Neutrophil (primary cell): ENCODE measurements around the gene DBN1.

Experiments used
- H3K27ac ChIP-seq: fragments of 200-600 bp; sonication (generic); 2 replicates; pipeline ENCODE4 v1.5.1; 2016; ENCODE audit warnings: mild to moderate bottlenecking, moderate library complexity
- H3K27me3 ChIP-seq: fragments of 200-600 bp; sonication (generic); 2 replicates; pipeline ENCODE4 v1.6.0; 2016; ENCODE audit warnings: mild to moderate bottlenecking
- H3K36me3 ChIP-seq: fragments of 200-600 bp; sonication (generic); 2 replicates; pipeline ENCODE4 v1.5.1; 2017
- H3K4me1 ChIP-seq, 2 experiments: fragments of 200-600 bp in 1 of 2; sonication (generic) in 1 of 2; 1 replicate in 1 of 2; 2 replicates in 1 of 2; pipeline versions ENCODE4 v1.5.1 to v1.6.1; 2013 to 2016; ENCODE audit warnings: low read depth in 1 of 2, low read length in 1 of 2, mild to moderate bottlenecking in 1 of 2, moderate library complexity in 1 of 2; ENCODE audit not compliant: control insufficient read depth in 1 of 2, insufficient read depth in 1 of 2
- H3K4me3 ChIP-seq, 2 experiments: fragments of 200-600 bp in 1 of 2; sonication (generic) in 1 of 2; 1 replicate in 1 of 2; 2 replicates in 1 of 2; pipeline ENCODE4 v1.5.1; 2013 to 2016; ENCODE audit warnings: low read depth in 1 of 2, low read length in 1 of 2, mild to moderate bottlenecking in 1 of 2, moderate library complexity in 1 of 2
- H3K9me3 ChIP-seq: fragments of 200-600 bp; sonication (generic); 2 replicates; pipeline ENCODE4 v1.5.1; 2016
- TF ChIP-seq, protein P1 (sequence below): fragments of 200-600 bp; sonication (generic); IDR thresholded peaks from 2 replicates; pipeline ENCODE4 v1.5.1; 2016; ENCODE audit warnings: antibody characterized with exemption

Gene DBN1

DNA sequence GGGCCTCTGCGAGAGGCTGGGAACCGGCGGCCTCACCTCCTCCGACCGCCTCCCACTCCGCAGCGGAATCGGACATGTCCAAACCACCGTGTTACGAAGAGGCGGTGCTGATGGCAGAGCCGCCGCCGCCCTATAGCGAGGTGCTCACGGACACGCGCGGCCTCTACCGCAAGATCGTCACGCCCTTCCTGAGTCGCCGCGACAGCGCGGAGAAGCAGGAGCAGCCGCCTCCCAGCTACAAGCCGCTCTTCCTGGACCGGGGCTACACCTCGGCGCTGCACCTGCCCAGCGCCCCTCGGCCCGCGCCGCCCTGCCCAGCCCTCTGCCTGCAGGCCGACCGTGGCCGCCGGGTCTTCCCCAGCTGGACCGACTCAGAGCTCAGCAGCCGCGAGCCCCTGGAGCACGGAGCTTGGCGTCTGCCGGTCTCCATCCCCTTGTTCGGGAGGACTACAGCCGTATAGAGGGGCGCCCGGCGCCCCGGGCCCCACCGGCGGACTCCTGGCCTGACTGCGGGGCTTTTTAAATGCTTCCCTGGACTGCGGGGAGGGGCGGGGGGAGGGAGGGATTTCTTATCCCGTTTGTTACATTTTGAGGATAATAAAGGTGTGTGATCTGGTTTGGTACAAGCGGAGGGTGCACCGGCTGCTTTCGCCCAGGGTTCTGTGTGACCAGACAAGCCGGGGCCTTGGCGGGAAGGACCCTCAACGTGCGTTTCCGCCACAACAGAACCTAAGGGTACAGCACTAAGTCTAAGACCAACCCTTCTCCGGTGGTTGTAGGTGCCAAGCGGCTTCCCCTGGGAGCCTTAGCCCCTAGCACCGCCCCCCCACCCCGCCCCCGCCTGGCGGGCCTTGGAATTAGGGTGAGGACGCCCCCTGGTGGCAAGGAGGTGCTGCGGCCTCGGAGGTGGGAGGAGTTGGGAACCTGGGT is 17.5 kb downstream of the DBN1 start:
- peak overlapping the region; percentile 97 for H3K27ac ChIP-seq
- H3K9me3 ChIP-seq = no peaks in the 10 kb centered on the region

GRCh38 chr5:177455036-177455660 is 18.3 kb downstream of the DBN1 start:
- no peaks in the 10 kb centered on the region for H3K9me3 ChIP-seq
- H3K4me3 ChIP-seq = peak overlapping the region; percentile 81 to 82
- peaks cover 41 to 56% of the 10 kb centered on the region in 2 experiments for H3K4me1 ChIP-seq
- peak overlapping the region; percentile 97 for H3K27ac ChIP-seq
- peaks cover 10% of the 10 kb centered on the region for H3K27me3 ChIP-seq
- TF ChIP-seq, protein P1, sequence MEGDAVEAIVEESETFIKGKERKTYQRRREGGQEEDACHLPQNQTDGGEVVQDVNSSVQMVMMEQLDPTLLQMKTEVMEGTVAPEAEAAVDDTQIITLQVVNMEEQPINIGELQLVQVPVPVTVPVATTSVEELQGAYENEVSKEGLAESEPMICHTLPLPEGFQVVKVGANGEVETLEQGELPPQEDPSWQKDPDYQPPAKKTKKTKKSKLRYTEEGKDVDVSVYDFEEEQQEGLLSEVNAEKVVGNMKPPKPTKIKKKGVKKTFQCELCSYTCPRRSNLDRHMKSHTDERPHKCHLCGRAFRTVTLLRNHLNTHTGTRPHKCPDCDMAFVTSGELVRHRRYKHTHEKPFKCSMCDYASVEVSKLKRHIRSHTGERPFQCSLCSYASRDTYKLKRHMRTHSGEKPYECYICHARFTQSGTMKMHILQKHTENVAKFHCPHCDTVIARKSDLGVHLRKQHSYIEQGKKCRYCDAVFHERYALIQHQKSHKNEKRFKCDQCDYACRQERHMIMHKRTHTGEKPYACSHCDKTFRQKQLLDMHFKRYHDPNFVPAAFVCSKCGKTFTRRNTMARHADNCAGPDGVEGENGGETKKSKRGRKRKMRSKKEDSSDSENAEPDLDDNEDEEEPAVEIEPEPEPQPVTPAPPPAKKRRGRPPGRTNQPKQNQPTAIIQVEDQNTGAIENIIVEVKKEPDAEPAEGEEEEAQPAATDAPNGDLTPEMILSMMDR = peak; percentile 73
- peaks cover 33% of the 10 kb centered on the region for H3K36me3 ChIP-seq

More for the DNA sequence above, 17.5 kb downstream of the DBN1 start:
- H3K27me3 ChIP-seq = peaks cover 2% of the 10 kb centered on the region
- H3K36me3 ChIP-seq = peaks cover 37% of the 10 kb centered on the region
- H3K4me3 ChIP-seq = peak overlapping the region; percentile 81 to 82
- TF ChIP-seq, protein P1 = peak; percentile 97
- peaks cover 49 to 63% of the 10 kb centered on the region in 2 experiments for H3K4me1 ChIP-seq

DNA sequence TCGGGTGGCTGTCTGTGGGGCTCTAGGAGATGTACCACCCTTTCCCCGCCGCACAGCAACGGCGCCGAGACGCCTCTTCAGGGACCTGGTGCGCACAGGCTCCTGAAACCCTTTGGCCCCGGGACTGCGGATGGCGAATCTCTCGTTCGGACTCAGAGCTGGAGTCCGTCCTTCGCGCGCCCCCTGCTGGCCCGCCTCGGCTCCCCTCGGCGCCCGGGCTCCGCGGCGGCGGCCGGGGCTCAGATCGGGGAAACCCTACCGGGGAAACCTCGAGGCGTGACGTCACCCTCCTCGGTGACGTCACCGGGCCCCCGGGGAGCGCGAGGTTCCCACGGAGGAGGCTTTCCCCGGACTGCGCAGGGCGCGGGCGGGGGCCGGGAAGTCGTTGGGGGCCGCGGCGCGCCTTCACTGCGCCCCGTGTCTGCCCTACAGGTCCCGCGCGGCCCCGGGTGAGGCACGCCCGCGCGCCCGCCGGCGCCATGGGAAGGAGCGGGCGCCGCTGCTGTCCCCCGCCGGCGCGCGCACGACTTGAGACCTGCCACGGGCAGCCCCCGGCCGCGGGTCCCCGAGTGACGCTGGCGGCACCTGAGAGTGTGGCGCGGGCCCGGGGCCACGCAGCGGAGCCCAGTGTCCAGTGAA is 18.9 kb downstream of the DBN1 start:
- Histone ChIP-seq H3K9me3 (no peaks in the 10 kb centered on the region), H3K27me3 (peaks cover 16% of the 10 kb centered on the region), H3K27ac (peak overlapping the region; percentile 97), H3K4me1 (peaks cover 37 to 54% of the 10 kb centered on the region in 2 experiments), H3K4me3 (peak overlapping the region; percentile 81 to 82), H3K36me3 (peaks cover 26% of the 10 kb centered on the region)
- TF ChIP-seq, protein P1 = peak; percentile 99

DNA sequence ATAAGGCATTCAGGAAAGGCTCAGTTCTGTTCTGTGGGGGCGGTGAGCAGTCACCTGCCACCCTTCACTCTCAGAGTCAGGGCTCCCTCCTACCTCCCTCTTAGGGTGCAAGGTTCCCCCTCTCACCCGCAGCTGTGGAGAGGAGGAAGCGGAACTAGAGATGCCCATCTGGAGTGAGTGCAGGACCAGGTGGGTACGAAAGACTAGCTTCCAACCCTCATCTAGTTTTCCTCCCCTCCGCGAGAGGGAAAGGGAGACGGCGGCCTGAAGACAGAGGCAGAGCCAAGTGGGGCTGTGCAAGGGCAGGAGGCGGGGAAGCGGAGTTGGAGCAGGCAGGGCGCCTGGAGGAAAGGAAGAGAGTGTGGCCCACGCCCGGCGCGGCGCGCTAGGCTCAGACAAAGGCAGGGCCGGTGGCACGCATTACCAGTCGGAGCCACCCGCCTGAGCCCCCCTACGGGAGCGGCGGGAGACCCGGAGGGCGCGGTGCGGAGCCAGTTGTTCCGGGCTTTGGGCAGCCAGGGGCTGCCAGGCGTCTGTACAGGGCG is 19.5 kb downstream of the DBN1 start:
- Histone ChIP-seq H3K4me3 (peak overlapping the region; percentile 81 to 82), H3K9me3 (no peaks in the 10 kb centered on the region), H3K36me3 (peaks cover 20% of the 10 kb centered on the region), H3K4me1 (peaks cover 37 to 59% of the 10 kb centered on the region in 2 experiments), H3K27me3 (peaks cover 22% of the 10 kb centered on the region), H3K27ac (peak overlapping the region; percentile 97)
- TF ChIP-seq, protein P1 = no peak
